ENCODE data around the gene NRXN3. TPM values are rescaled to one million over a fixed set of nuclear protein-coding genes. Genes with fewer than 3 reads are reported as not detected.

Gene NRXN3
- total and polyA plus RNA-seq, 4 donors, result 0.07 to 1.2 (median 0.23) TPM

- DNase-seq (ENCODE audit: low spot score), result no peak
- Histone ChIP-seq H3K27ac (ENCODE audit: low read depth in 1 of 2, low read length in 2 of 2) (no peak overlapping the region), H3K4me1 (ENCODE audit: control insufficient read depth in 4 of 4, insufficient read depth in 4 of 4, low read length in 3 of 4) (no peaks in the 10 kb centered on the region), H3K36me3 (ENCODE audit: control insufficient read depth in 4 of 4, insufficient read depth in 3 of 4, low read depth in 1 of 4, low read length in 3 of 4) (no peaks in the 10 kb centered on the region), H3K9ac (ENCODE audit: low read depth in 1 of 2, low read length in 2 of 2) (no peak overlapping the region), H3K27me3 (ENCODE audit: control insufficient read depth in 4 of 4, insufficient read depth in 4 of 4, low read length in 3 of 4) (no peaks in the 10 kb centered on the region), H3K9me3 (ENCODE audit: control insufficient read depth in 4 of 4, low read length in 3 of 4) (peaks cover 0 to 3% (median 1%) of the 10 kb centered on the region in 4 donors), H3K4me3 (ENCODE audit: low read depth in 1 of 3, low read length in 3 of 3) (no peak overlapping the region)
- TF ChIP-seq TAF1 (conservative IDR thresholded peaks at IDR 0.05) (no peak), REST (IDR thresholded peaks at IDR 0.05) (no peak), NR2F2 (IDR thresholded peaks at IDR 0.05) (no peak), ATF3 (IDR thresholded peaks at IDR 0.05) (no peak), FOXA2 (IDR thresholded peaks at IDR 0.05) (no peak)
Observed at GRCh38 chr14:78633752-78634151, 463.6 kb downstream of the NRXN3 start.

GRCh38 chr14:78637489-78637888, 467.3 kb downstream of the NRXN3 start:
- TF ChIP-seq RAD21 (IDR thresholded peaks at IDR 0.05), result no peak
- TF ChIP-seq NR2F2 (IDR thresholded peaks at IDR 0.05), result no peak
- TF ChIP-seq ATF3 (IDR thresholded peaks at IDR 0.05), result no peak
- TF ChIP-seq FOXA1 (IDR thresholded peaks at IDR 0.05), result no peak
- TF ChIP-seq SP1 (IDR thresholded peaks at IDR 0.05), result no peak
- TF ChIP-seq RXRA (IDR thresholded peaks at IDR 0.05), result no peak
- Histone ChIP-seq H3K27me3 (ENCODE audit: control insufficient read depth in 4 of 4, insufficient read depth in 4 of 4, low read length in 3 of 4) (no peaks in the 10 kb centered on the region), H3K9me3 (ENCODE audit: control insufficient read depth in 4 of 4, low read length in 3 of 4) (peaks cover 0 to 3% (median 1%) of the 10 kb centered on the region in 4 donors), H3K4me1 (ENCODE audit: control insufficient read depth in 4 of 4, insufficient read depth in 4 of 4, low read length in 3 of 4) (no peaks in the 10 kb centered on the region), H3K9ac (ENCODE audit: low read depth in 1 of 2, low read length in 2 of 2) (no peak overlapping the region), H3K27ac (ENCODE audit: low read depth in 1 of 2, low read length in 2 of 2) (no peak overlapping the region), H3K36me3 (ENCODE audit: control insufficient read depth in 4 of 4, insufficient read depth in 3 of 4, low read depth in 1 of 4, low read length in 3 of 4) (no peaks in the 10 kb centered on the region), H3K4me3 (ENCODE audit: low read depth in 1 of 3, low read length in 3 of 3) (no peak overlapping the region)
- 62% methylated on average over 2 of the region's 2 CpGs for WGBS
- DNase-seq (ENCODE audit: low spot score), result no peak

DNA sequence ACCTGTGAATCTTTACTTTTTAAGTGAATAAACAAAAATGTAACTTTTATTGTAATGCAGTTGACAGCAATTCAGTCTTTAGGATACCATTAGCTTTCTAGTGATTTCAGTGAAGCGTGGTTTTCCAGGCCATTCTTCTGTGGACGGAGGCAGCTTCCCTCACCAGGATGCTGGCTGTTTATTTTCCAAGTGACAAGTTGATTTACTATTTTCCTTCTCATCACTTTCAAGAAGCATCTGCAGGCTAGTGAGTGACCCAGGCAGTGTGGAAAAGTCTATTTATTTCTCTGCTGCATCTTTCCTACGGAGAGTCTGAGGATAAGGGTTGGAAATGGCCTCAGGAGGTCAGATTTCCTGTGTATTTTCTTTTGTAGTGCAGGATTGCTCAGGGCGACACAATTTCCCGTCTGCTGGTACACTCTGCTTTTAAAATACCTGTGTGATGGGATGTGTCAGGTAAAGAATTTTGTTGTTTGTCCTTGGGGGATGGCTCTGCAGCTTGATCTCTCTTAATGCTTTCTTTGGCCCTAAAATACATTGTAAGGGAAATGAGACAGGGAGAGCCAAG, 467.8 kb downstream of the NRXN3 start:
- no peaks in the 10 kb centered on the region for H3K4me1 ChIP-seq (ENCODE audit: control insufficient read depth in 4 of 4, insufficient read depth in 4 of 4, low read length in 3 of 4)
- H3K4me3 ChIP-seq (ENCODE audit: low read depth in 1 of 3, low read length in 3 of 3), result no peak overlapping the region
- H3K27ac ChIP-seq (ENCODE audit: low read depth in 1 of 2, low read length in 2 of 2), result no peak overlapping the region
- WGBS, result 33% methylated on average over 5 of the region's 5 CpGs
- no peak for DNase-seq (ENCODE audit: low spot score)
- no peaks in the 10 kb centered on the region for H3K36me3 ChIP-seq (ENCODE audit: control insufficient read depth in 4 of 4, insufficient read depth in 3 of 4, low read depth in 1 of 4, low read length in 3 of 4)
- no peak overlapping the region for H3K9ac ChIP-seq (ENCODE audit: low read depth in 1 of 2, low read length in 2 of 2)
- H3K27me3 ChIP-seq (ENCODE audit: control insufficient read depth in 4 of 4, insufficient read depth in 4 of 4, low read length in 3 of 4), result no peaks in the 10 kb centered on the region
- H3K9me3 ChIP-seq (ENCODE audit: control insufficient read depth in 4 of 4, low read length in 3 of 4), result peaks cover 0 to 3% (median 1%) of the 10 kb centered on the region in 4 donors
- TF ChIP-seq CTCF (IDR thresholded peaks at IDR 0.05; ENCODE audit: low read depth, low read length, missing input control) (no peak), ATF3 (IDR thresholded peaks at IDR 0.05) (no peak), FOXA2 (IDR thresholded peaks at IDR 0.05) (no peak)
